K562 (cell line): ENCODE results near the gene ZNF513. TPM values are rescaled to one million over a fixed set of nuclear protein-coding genes. Genes with fewer than 3 reads are reported as not detected.

Experiments used
- ATAC-seq: fragments of 200-7000 bp; cut with Tn5 transposase; 3 replicates; pipeline ENCODE4 v1.9.1; 2020; ENCODE audit warnings: moderate library complexity
- BruUV-seq: library from RNA; stranded (reverse); fragments of 400-500 nt; replicated peaks from 2 replicates; lab custom pipeline; 2021; lab: Mats Ljungman, UMichigan
- CTCF ChIA-PET: fragments of 300-600 bp; formaldehyde crosslinking; extraction: SDS; loops from one replicate; lab custom pipeline; 2021; ENCODE audit warnings: low intra/inter-chr PET ratio; lab: Yijun Ruan, JAX
- POLR2A ChIA-PET: fragments of 300-600, 350-650 bp; sonication (Branson Sonifier 250); formaldehyde crosslinking; extraction: SDS; loops from one replicate; lab custom pipeline; 2021; ENCODE audit warnings: antibody characterized with exemption, inconsistent platforms; lab: Yijun Ruan, JAX
- DNase-seq, 4 experiments: peaks; one replicate each; pipeline versions ENCODE4 v3.0.0 to v3.0.0-alpha.2; 2011 to 2018; ENCODE audit warnings: low spot score in 3 of 4, mixed read lengths in 3 of 4; ENCODE audit errors: extremely low read depth in 1 of 4
- FAIRE-seq: peaks from 2 replicates; lab custom pipeline; 2011; peaks lifted over from hg19 to GRCh38; lab: Jason Lieb, UNC
- H2AFZ ChIP-seq: 2 replicates; pipeline ENCODE4 v1.6.0; 2011; ENCODE audit warnings: low read depth, low read length, control low read depth, inconsistent platforms
- H3K27ac ChIP-seq: fragments of 200-600 bp; 3 replicates; pipeline ENCODE4 v1.8.0; 2011; ENCODE audit warnings: low read depth, mild to moderate bottlenecking, control low read depth, inconsistent platforms, low read length, moderate library complexity, mixed read lengths; ENCODE audit errors: extremely low read depth
- H3K27me3 ChIP-seq, 2 experiments: fragments of 300-600 bp in 1 of 2; 2 replicates in 1 of 2; 3 replicates in 1 of 2; pipeline versions ENCODE4 v1.6.0 to v1.8.0; 2011; ENCODE audit warnings: inconsistent platforms in 2 of 2, low read length in 2 of 2, mild to moderate bottlenecking in 1 of 2, mixed read lengths in 1 of 2, moderate library complexity in 1 of 2; ENCODE audit not compliant: control insufficient read depth in 2 of 2, insufficient read depth in 2 of 2
- H3K36me3 ChIP-seq: fragments of 300-600 bp; 3 replicates; pipeline ENCODE4 v1.8.0; 2011; ENCODE audit warnings: mild to moderate bottlenecking, low read length, inconsistent platforms; ENCODE audit not compliant: control insufficient read depth, insufficient read depth
- H3K4me1 ChIP-seq, 2 experiments: fragments of 200-600 bp in 1 of 2; replicated peaks in 1 of 2; 2 replicates in 1 of 2; 3 replicates in 1 of 2; pipeline versions ENCODE4 v1.5.1 to v1.8.0; 2011; ENCODE audit warnings: inconsistent platforms in 2 of 2, low read length in 2 of 2, mild to moderate bottlenecking in 1 of 2, mixed read lengths in 1 of 2, moderate library complexity in 1 of 2; ENCODE audit not compliant: control insufficient read depth in 2 of 2, insufficient read depth in 2 of 2
- H3K4me2 ChIP-seq: 2 replicates; pipeline ENCODE4 v1.6.1; 2011; ENCODE audit warnings: low read length, control low read depth, inconsistent platforms, mixed read lengths; ENCODE audit not compliant: insufficient read depth
- H3K4me3 ChIP-seq: fragments of 200-600 bp; sonication (generic), shearing (Covaris generic); 2 replicates; pipeline ENCODE4 v1.5.1; 2016; ENCODE audit warnings: control low read depth, inconsistent platforms
- H3K79me2 ChIP-seq: fragments of 200-600 bp; 3 replicates; pipeline ENCODE4 v1.8.0; 2011; ENCODE audit warnings: low read length, inconsistent platforms; ENCODE audit not compliant: control insufficient read depth, insufficient read depth
- H3K9ac ChIP-seq, 2 experiments: 2 replicates each; pipeline versions ENCODE4 v1.6.0 to v1.6.1; 2011; ENCODE audit warnings: low read depth in 2 of 2, low read length in 2 of 2, control low read depth in 1 of 2, inconsistent platforms in 1 of 2, mild to moderate bottlenecking in 1 of 2, mixed read lengths in 1 of 2; ENCODE audit not compliant: insufficient read depth in 1 of 2
- H3K9me1 ChIP-seq: one replicate; pipeline ENCODE4 v1.6.0; 2011; ENCODE audit warnings: inconsistent platforms, mild to moderate bottlenecking, low read length, moderate library complexity; ENCODE audit not compliant: control insufficient read depth, insufficient read depth
- H3K9me3 ChIP-seq: replicated peaks from 2 replicates; pipeline ENCODE4 v1.5.1; 2011; ENCODE audit warnings: low read depth, low read length, inconsistent platforms; ENCODE audit not compliant: control insufficient read depth, insufficient read depth
- H4K20me1 ChIP-seq: replicated peaks from 2 replicates; pipeline ENCODE4 v1.6.1; 2011; ENCODE audit warnings: low read length, inconsistent platforms, mixed read lengths; ENCODE audit not compliant: control insufficient read depth, insufficient read depth
- GATAD2B ChIP-seq: fragments of 450-650 bp; IDR thresholded peaks from 2 replicates; pipeline ENCODE4 v1.6.1; 2017; ENCODE audit warnings: mild to moderate bottlenecking, borderline replicate concordance
- POLR2AphosphoS2 ChIP-seq: IDR thresholded peaks from 2 replicates; pipeline ENCODE4 v1.6.1; 2012; ENCODE audit warnings: low read length, improper control_type of control experiment
- POLR2AphosphoS5 ChIP-seq: IDR thresholded peaks from 2 replicates; pipeline ENCODE4 v1.6.1; 2011; ENCODE audit warnings: mild to moderate bottlenecking, low read depth, low read length, moderate library complexity; ENCODE audit not compliant: control insufficient read depth, insufficient read depth
- RFX5 ChIP-seq: IDR thresholded peaks from 2 replicates; pipeline ENCODE4 v1.6.1; 2011; ENCODE audit warnings: low read depth, mild to moderate bottlenecking, improper control_type of control experiment, low read length
- TAF15 ChIP-seq: fragments of 200-400 bp; formaldehyde crosslinking; IDR thresholded peaks from 2 replicates; pipeline ENCODE4 v1.6.1; 2017; ENCODE audit warnings: mild to moderate bottlenecking, low read depth, low read length, moderate library complexity
- ZFP36 ChIP-seq: fragments of 150-350 bp; IDR thresholded peaks from 2 replicates; pipeline ENCODE4 v1.6.1; 2018; ENCODE audit warnings: low read length, low read depth; ENCODE audit not compliant: partially characterized antibody
- WGBS: fragments of 100-300 bp; shearing (Covaris generic); methylation state at CpG from one replicate; pipeline ENCODE4 v1.1.6; 2016; ENCODE audit warnings: low coverage, mixed read lengths; ENCODE audit not compliant: insufficient coverage; ENCODE audit errors: missing lambda C conversion rate; 5-methylcytosine and 5-hydroxymethylcytosine counted together
- in situ Hi-C: fragments of 300-500 bp; cut with MboI; formaldehyde crosslinking; loops from 4 replicates; pipeline ENCODE4 v1.15.0; 2018; ENCODE audit warnings: inconsistent platforms, mixed read lengths
- intact Hi-C: fragments of 100-400 bp; cut with micrococcal nuclease; formaldehyde crosslinking; loops from 2 replicates; pipeline ENCODE4 v1.14.2; 2022
- polyA plus RNA-seq, 8 experiments: library from polyadenylated mRNA; depleted of rRNA in 4 of 8; stranded (reverse) in 5 of 8; unstranded in 3 of 8; fragments of >200 nt; fragmentation: Nextera tagmentation in 2 of 8; fragmentation: Illumina TruSeq in 1 of 8; extraction: Ambion mirVana in 2 of 8; extraction: Trizol in 1 of 8; gene quantifications; 2 replicates each; pipeline versions ENCODE4 v1.2.1 to v1.2.3, GENCODE V29; 2011 to 2014; ENCODE audit warnings: inconsistent platforms in 1 of 8, missing spikeins in 1 of 8
- total RNA-seq, 7 experiments: library from RNA; depleted of rRNA in 6 of 7; stranded (reverse); fragments of >200 nt in 6 of 7; fragmentation: Illumina TruSeq in 2 of 7; extraction: Trizol in 2 of 7; gene quantifications; 2 replicates each; pipeline versions ENCODE4 v1.2.1 to v1.2.3, GENCODE V29; 2011 to 2021; ENCODE audit warnings: low replicate concordance in 1 of 7
- TF ChIP-seq, protein P1 (sequence below), 2 experiments: fragments of 450-650 bp in 1 of 2; IDR thresholded peaks; 2 replicates each; pipeline ENCODE4 v1.6.1; 2011 to 2017; ENCODE audit warnings: low read depth in 2 of 2, antibody characterized with exemption in 1 of 2, borderline replicate concordance in 1 of 2, low read length in 1 of 2, mild to moderate bottlenecking in 1 of 2, mixed read lengths in 1 of 2; ENCODE audit not compliant: control insufficient read depth in 1 of 2

The ZNF513 gene
- total and polyA plus RNA-seq, 9 of the 15 experiments (the other 6 are each of a cell fraction or from before 2014, with no cell fraction given): 0.04 to 13.6 (median 4.4) TPM

GRCh38 chr2:27373567-27373966 lies 7.0 kb downstream of the ZNF513 start:
- Histone ChIP-seq H3K27me3 (no peaks in the 10 kb centered on the region), H3K4me2 (no peak overlapping the region), H3K9me1 (no peaks in the 10 kb centered on the region), H4K20me1 (no peaks in the 10 kb centered on the region), H3K36me3 (peaks cover 72% of the 10 kb centered on the region), H3K27ac (no peak overlapping the region), H3K4me1 (peaks cover 19 to 39% of the 10 kb centered on the region in 2 experiments), H3K9me3 (no peaks in the 10 kb centered on the region), H2AFZ (no peak overlapping the region), H3K9ac (peak overlapping the region in 1 of 2 experiments; percentile 52; a peak in 1 of 4 replicates), H3K79me2 (peaks cover 48% of the 10 kb centered on the region), H3K4me3 (no peak overlapping the region)
- 90% methylated on average over 5 of the region's 5 CpGs for WGBS
- no peak for TF ChIP-seq POLR2AphosphoS5
- intact Hi-C loops (loop anchor here (5.0 kb wide), 1 partner anchor 71 kb away; no protein-coding TSS in a partner anchor), in situ Hi-C loops (no loop called here)
- no peak for DNase-seq
- ATAC-seq: no peak
- CTCF ChIA-PET: no interaction called here
- POLR2A ChIA-PET: interaction anchor here (0.7 to 1.2 kb wide), 2 partner anchors 8 to 48 kb away, joined by 3 to 4 read pairs; no protein-coding TSS in a partner anchor
- BruUV-seq: no TSS peak
- FAIRE-seq: no peak

DNA sequence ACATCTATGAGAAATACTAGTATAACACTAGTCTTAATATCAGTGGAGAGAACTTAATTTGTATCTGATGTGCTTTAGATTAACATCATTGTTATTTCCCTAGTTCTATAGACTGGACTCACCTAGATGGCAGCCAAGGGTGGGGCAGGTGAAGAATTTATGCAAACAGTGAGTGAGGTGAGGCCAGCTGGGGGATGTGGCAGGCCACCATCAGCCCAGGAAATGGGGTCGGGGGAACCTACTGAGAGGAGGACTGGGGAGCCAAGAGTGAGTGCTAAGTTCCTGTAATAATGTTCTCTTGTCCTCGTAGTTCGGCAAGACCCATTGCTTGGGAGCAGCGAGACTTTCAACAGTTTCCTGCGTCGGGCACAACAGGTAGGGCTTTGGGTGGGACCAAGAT lies 7.6 kb downstream of the ZNF513 start:
- in situ Hi-C loops: no loop called here
- no peaks in the 10 kb centered on the region for H3K9me3 ChIP-seq
- no peak for TF ChIP-seq ZFP36
- TF ChIP-seq RFX5: no peak
- TF ChIP-seq POLR2AphosphoS2: no peak
- TF ChIP-seq, protein P1, sequence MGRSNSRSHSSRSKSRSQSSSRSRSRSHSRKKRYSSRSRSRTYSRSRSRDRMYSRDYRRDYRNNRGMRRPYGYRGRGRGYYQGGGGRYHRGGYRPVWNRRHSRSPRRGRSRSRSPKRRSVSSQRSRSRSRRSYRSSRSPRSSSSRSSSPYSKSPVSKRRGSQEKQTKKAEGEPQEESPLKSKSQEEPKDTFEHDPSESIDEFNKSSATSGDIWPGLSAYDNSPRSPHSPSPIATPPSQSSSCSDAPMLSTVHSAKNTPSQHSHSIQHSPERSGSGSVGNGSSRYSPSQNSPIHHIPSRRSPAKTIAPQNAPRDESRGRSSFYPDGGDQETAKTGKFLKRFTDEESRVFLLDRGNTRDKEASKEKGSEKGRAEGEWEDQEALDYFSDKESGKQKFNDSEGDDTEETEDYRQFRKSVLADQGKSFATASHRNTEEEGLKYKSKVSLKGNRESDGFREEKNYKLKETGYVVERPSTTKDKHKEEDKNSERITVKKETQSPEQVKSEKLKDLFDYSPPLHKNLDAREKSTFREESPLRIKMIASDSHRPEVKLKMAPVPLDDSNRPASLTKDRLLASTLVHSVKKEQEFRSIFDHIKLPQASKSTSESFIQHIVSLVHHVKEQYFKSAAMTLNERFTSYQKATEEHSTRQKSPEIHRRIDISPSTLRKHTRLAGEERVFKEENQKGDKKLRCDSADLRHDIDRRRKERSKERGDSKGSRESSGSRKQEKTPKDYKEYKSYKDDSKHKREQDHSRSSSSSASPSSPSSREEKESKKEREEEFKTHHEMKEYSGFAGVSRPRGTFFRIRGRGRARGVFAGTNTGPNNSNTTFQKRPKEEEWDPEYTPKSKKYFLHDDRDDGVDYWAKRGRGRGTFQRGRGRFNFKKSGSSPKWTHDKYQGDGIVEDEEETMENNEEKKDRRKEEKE (IDR thresholded peaks at IDR 0.05; ENCODE audit: borderline replicate concordance in 1 of 2, control insufficient read depth in 1 of 2, low read depth in 2 of 2, low read length in 1 of 2): no peak
- TF ChIP-seq GATAD2B: no peak
- no peak for TF ChIP-seq TAF15

More for the DNA sequence above, 7.6 kb downstream of the ZNF513 start:
- WGBS: 97% methylated on average over 6 of the region's 6 CpGs
- ChIA-PET CTCF (no interaction called here), POLR2A (interaction anchor here (1.2 kb wide), 1 partner anchor 9 kb away, joined by 4 read pairs; no protein-coding TSS in a partner anchor)
- Histone ChIP-seq H3K27me3 (no peaks in the 10 kb centered on the region), H3K4me3 (no peak overlapping the region), H4K20me1 (no peaks in the 10 kb centered on the region), H3K4me1 (peaks cover 20 to 33% of the 10 kb centered on the region in 2 experiments), H3K79me2 (peaks cover 51% of the 10 kb centered on the region), H3K9me1 (no peaks in the 10 kb centered on the region), H2AFZ (no peak overlapping the region), H3K36me3 (peaks cover 72% of the 10 kb centered on the region), H3K4me2 (no peak overlapping the region), H3K9ac (no peak overlapping the region), H3K27ac (no peak overlapping the region)
- DNase-seq: no peak
- intact Hi-C loops: loop anchor here (5.0 kb wide), 1 partner anchor 71 kb away; no protein-coding TSS in a partner anchor
- BruUV-seq: no TSS peak
- ATAC-seq: no peak
- no peak for FAIRE-seq
